Measurements from ENCODE around the gene LPCAT2. TPM values are rescaled to one million over a fixed set of nuclear protein-coding genes. Genes with fewer than 3 reads are reported as not detected.

Gene LPCAT2
- total RNA-seq, 2 donors from 2014 or later: 20.5 to 21.1 TPM

GRCh38 chr16:55571191-55571897, 62.5 kb downstream of the LPCAT2 start:
- Histone ChIP-seq H3K4me1 (ENCODE audit: control insufficient read depth in 1 of 2, low read depth in 2 of 2) (peaks cover 6 to 10% of the 10 kb centered on the region in 2 donors), H3K4me3 (no peak overlapping the region), H3K9me3 (no peaks in the 10 kb centered on the region), H3K36me3 (no peaks in the 10 kb centered on the region), H3K27me3 (replicated peaks; ENCODE audit: insufficient read depth) (no peaks in the 10 kb centered on the region), H3K27ac (no peak overlapping the region)
- ATAC-seq (ENCODE audit: insufficient number of reproducible peaks, low FRiP score, low read depth): no peak
- no peak for TF ChIP-seq CTCF (IDR thresholded peaks at IDR 0.05)
- DNase-seq (ENCODE audit: low spot score): no peak

- Histone ChIP-seq H3K9me3 (no peaks in the 10 kb centered on the region), H3K4me1 (ENCODE audit: control insufficient read depth in 1 of 2, low read depth in 2 of 2) (peaks cover 6 to 10% of the 10 kb centered on the region in 2 donors), H3K36me3 (no peaks in the 10 kb centered on the region), H3K27ac (no peak overlapping the region), H3K27me3 (replicated peaks; ENCODE audit: insufficient read depth) (no peaks in the 10 kb centered on the region), H3K4me3 (no peak overlapping the region)
- ATAC-seq (ENCODE audit: insufficient number of reproducible peaks, low FRiP score, low read depth): no peak
- no peak for TF ChIP-seq CTCF (IDR thresholded peaks at IDR 0.05)
- DNase-seq (ENCODE audit: low spot score): no peak
Observed at GRCh38 chr16:55572439-55572838, 63.6 kb downstream of the LPCAT2 start.

GRCh38 chr16:55574811-55575210, 65.9 kb downstream of the LPCAT2 start:
- no peaks in the 10 kb centered on the region for H3K9me3 ChIP-seq
- no peak for ATAC-seq (ENCODE audit: insufficient number of reproducible peaks, low FRiP score, low read depth)
- no peaks in the 10 kb centered on the region for H3K4me1 ChIP-seq (ENCODE audit: control insufficient read depth in 1 of 2, low read depth in 2 of 2)
- no peak overlapping the region for H3K27ac ChIP-seq
- peaks cover 3% of the 10 kb centered on the region for H3K36me3 ChIP-seq
- H3K27me3 ChIP-seq (replicated peaks; ENCODE audit: insufficient read depth): no peaks in the 10 kb centered on the region
- no peak overlapping the region for H3K4me3 ChIP-seq
- no peak for TF ChIP-seq CTCF (IDR thresholded peaks at IDR 0.05)
- no peak for DNase-seq (ENCODE audit: low spot score)

GRCh38 chr16:55575496-55575895, 66.6 kb downstream of the LPCAT2 start:
- H3K27me3 ChIP-seq (replicated peaks; ENCODE audit: insufficient read depth): no peaks in the 10 kb centered on the region
- H3K4me3 ChIP-seq: no peak overlapping the region
- DNase-seq (ENCODE audit: low spot score) (no peak), ATAC-seq (ENCODE audit: insufficient number of reproducible peaks, low FRiP score, low read depth) (no peak)
- no peaks in the 10 kb centered on the region for H3K9me3 ChIP-seq
- H3K36me3 ChIP-seq: peaks cover 3% of the 10 kb centered on the region
- no peaks in the 10 kb centered on the region for H3K4me1 ChIP-seq (ENCODE audit: control insufficient read depth in 1 of 2, low read depth in 2 of 2)
- no peak overlapping the region for H3K27ac ChIP-seq
- no peak for TF ChIP-seq CTCF (IDR thresholded peaks at IDR 0.05)

- Histone ChIP-seq H3K27ac (no peak overlapping the region), H3K27me3 (replicated peaks; ENCODE audit: insufficient read depth) (no peaks in the 10 kb centered on the region), H3K9me3 (no peaks in the 10 kb centered on the region), H3K4me3 (no peak overlapping the region), H3K4me1 (ENCODE audit: control insufficient read depth in 1 of 2, low read depth in 2 of 2) (no peaks in the 10 kb centered on the region), H3K36me3 (peaks cover 3% of the 10 kb centered on the region)
- DNase-seq (ENCODE audit: low spot score) (no peak), ATAC-seq (ENCODE audit: insufficient number of reproducible peaks, low FRiP score, low read depth) (no peak)
- TF ChIP-seq CTCF (IDR thresholded peaks at IDR 0.05): no peak
Observed at GRCh38 chr16:55576384-55576783, 67.5 kb downstream of the LPCAT2 start.

All from thoracic aorta (tissue), 2 donors.